Fibroblast of lung (primary cell): ENCODE data around the gene ZNF516.

ENCODE experiments used
- CTCF ChIP-seq, 2 donors: IDR thresholded peaks in 1 of 2; conservative IDR thresholded peaks in 1 of 2; 1 replicate in 1 of 2; 2 replicates in 1 of 2; pipeline ENCODE4 v1.5.1; 2011 to 2012; ENCODE audit warnings: low read length in 2 of 2, control low read depth in 1 of 2, inconsistent platforms in 1 of 2, low read depth in 1 of 2, mild to moderate bottlenecking in 1 of 2
- EZH2 ChIP-seq: IDR thresholded peaks from 2 replicates; pipeline ENCODE4 v1.5.1; 2012; ENCODE audit warnings: low read length, control low read depth, mild to moderate bottlenecking; ENCODE audit errors: missing control alignments

- TF ChIP-seq CTCF (conservative IDR thresholded peaks at IDR 0.05 in 1 of 2, IDR thresholded peaks at IDR 0.05 in 1 of 2; ENCODE audit: low read depth in 1 of 2, low read length in 2 of 2) (no peak), EZH2 (no peak)
Observed at GRCh38 chr18:76383636-76384035, 111.4 kb downstream of the ZNF516 start.
